Measurements from ENCODE around the gene ELK4.

- TF ChIP-seq CTCF (conservative IDR thresholded peaks at IDR 0.05; ENCODE audit: low read length) (no peak), EZH2phosphoT487 (IDR thresholded peaks at IDR 0.05; ENCODE audit: borderline replicate concordance) (no peak)
Measured at GRCh38 chr1:205663286-205663936, 31.6 kb upstream of the ELK4 start.
